ENCODE data around the gene NEDD9. TPM values are rescaled to one million over a fixed set of nuclear protein-coding genes. Genes with fewer than 3 reads are reported as not detected.

The NEDD9 gene
- total and polyA plus RNA-seq, 2 of the 13 experiments (the other 11 are each of a cell fraction or from before 2014, with no cell fraction given): 27.1 to 389 TPM

- peak; percentile 57; the same call in 1 of the 2 replicates for TF ChIP-seq ZFY (CRISPR knock-in tag; IDR thresholded peaks at IDR 0.05)
- TF ChIP-seq, protein P1, sequence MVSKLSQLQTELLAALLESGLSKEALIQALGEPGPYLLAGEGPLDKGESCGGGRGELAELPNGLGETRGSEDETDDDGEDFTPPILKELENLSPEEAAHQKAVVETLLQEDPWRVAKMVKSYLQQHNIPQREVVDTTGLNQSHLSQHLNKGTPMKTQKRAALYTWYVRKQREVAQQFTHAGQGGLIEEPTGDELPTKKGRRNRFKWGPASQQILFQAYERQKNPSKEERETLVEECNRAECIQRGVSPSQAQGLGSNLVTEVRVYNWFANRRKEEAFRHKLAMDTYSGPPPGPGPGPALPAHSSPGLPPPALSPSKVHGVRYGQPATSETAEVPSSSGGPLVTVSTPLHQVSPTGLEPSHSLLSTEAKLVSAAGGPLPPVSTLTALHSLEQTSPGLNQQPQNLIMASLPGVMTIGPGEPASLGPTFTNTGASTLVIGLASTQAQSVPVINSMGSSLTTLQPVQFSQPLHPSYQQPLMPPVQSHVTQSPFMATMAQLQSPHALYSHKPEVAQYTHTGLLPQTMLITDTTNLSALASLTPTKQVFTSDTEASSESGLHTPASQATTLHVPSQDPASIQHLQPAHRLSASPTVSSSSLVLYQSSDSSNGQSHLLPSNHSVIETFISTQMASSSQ (IDR thresholded peaks at IDR 0.05; ENCODE audit: low read depth): no peak
- TF ChIP-seq, protein P1 (CRISPR knock-in tag; IDR thresholded peaks at IDR 0.05; ENCODE audit: borderline replicate concordance): no peak
- TF ChIP-seq ZNF841 (CRISPR knock-in tag; IDR thresholded peaks at IDR 0.05; ENCODE audit: borderline replicate concordance): no peak
- TF ChIP-seq SIN3A (IDR thresholded peaks at IDR 0.05; ENCODE audit: borderline replicate concordance, low read depth, low read length): peak; percentile 83; the same call in 1 of the 2 replicates
- TF ChIP-seq SMAD9 (CRISPR knock-in tag; IDR thresholded peaks at IDR 0.05): no peak
- TF ChIP-seq MXD4 (CRISPR knock-in tag; IDR thresholded peaks at IDR 0.05): no peak
- TF ChIP-seq SMAD1 (CRISPR knock-in tag; IDR thresholded peaks at IDR 0.05; ENCODE audit: borderline replicate concordance, low read depth): no peak
- no peak for TF ChIP-seq ZNF674 (CRISPR knock-in tag; IDR thresholded peaks at IDR 0.05; ENCODE audit: low read depth)
- no peak for TF ChIP-seq MTF1 (CRISPR knock-in tag; IDR thresholded peaks at IDR 0.05)
- TF ChIP-seq POGK (CRISPR knock-in tag; conservative IDR thresholded peaks at IDR 0.05): no peak
- TF ChIP-seq FOXA3 (CRISPR knock-in tag; IDR thresholded peaks at IDR 0.05): no peak
- no peak for TF ChIP-seq SUZ12 (IDR thresholded peaks at IDR 0.05; ENCODE audit: low read depth, low read length)
- TF ChIP-seq, protein P2, sequence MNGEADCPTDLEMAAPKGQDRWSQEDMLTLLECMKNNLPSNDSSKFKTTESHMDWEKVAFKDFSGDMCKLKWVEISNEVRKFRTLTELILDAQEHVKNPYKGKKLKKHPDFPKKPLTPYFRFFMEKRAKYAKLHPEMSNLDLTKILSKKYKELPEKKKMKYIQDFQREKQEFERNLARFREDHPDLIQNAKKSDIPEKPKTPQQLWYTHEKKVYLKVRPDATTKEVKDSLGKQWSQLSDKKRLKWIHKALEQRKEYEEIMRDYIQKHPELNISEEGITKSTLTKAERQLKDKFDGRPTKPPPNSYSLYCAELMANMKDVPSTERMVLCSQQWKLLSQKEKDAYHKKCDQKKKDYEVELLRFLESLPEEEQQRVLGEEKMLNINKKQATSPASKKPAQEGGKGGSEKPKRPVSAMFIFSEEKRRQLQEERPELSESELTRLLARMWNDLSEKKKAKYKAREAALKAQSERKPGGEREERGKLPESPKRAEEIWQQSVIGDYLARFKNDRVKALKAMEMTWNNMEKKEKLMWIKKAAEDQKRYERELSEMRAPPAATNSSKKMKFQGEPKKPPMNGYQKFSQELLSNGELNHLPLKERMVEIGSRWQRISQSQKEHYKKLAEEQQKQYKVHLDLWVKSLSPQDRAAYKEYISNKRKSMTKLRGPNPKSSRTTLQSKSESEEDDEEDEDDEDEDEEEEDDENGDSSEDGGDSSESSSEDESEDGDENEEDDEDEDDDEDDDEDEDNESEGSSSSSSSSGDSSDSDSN (CRISPR knock-in tag; IDR thresholded peaks at IDR 0.05): no peak
- 0 out of 2 replicates have a peak, but pooled peaks have one; percentile 4 for TF ChIP-seq KAT8 (CRISPR knock-in tag; IDR thresholded peaks at IDR 0.05)
- peak; percentile 84 for TF ChIP-seq ZNF687 (CRISPR knock-in tag; IDR thresholded peaks at IDR 0.05)
- no peak for TF ChIP-seq NFE2L2 (IDR thresholded peaks at IDR 0.05; ENCODE audit: low read length)
Observed at GRCh38 chr6:11228935-11229654, 3.4 kb downstream of the NEDD9 start (continued).

All from HepG2 (cell line).